GM18951 (cell line): ENCODE data around the gene DAPK2.

ENCODE experiments used
- POLR2A ChIP-seq: IDR thresholded peaks from 4 replicates; pipeline ENCODE4 v1.6.1; 2011; ENCODE audit warnings: mild to moderate bottlenecking; ENCODE audit not compliant: insufficient read length, insufficient read depth; ENCODE audit errors: extremely low read depth
- in situ Hi-C: fragments of 300-500 bp; cut with MboI; formaldehyde crosslinking; loops from one replicate; pipeline ENCODE4 v1.12.0; 2022; ENCODE audit warnings: low sequenced_read_pairs, mixed read lengths, inconsistent platforms; ENCODE audit not compliant: unreplicated experiment

DAPK2 gene

GRCh38 chr15:64046421-64047153, at the start of gene DAPK2:
Gene DAPK2, minus strand, starts transcription at chr15:64046485. Its CDS starts 6,224 bp downstream, at chr15:64040261.
- in situ Hi-C loops, result no loop called here

GRCh38 chr15:64095431-64095794, 49.1 kb upstream of the DAPK2 start:
- TF ChIP-seq POLR2A, result no peak
- in situ Hi-C loops, result no loop called here

More at GRCh38 chr15:64046421-64047153, at the start of gene DAPK2:
- TF ChIP-seq POLR2A, result no peak

GRCh38 chr15:64093627-64094417, 47.5 kb upstream of the DAPK2 start, which contains the start of gene CIAO2A:
Gene CIAO2A, minus strand, starts transcription at chr15:64093838. Its CDS starts 70 bp downstream, at chr15:64093768.
- in situ Hi-C loops, result no loop called here
- peak; percentile 68 for TF ChIP-seq POLR2A

- no peak for TF ChIP-seq POLR2A
- in situ Hi-C loops, result no loop called here
Measured at GRCh38 chr15:64092864-64093626, 46.8 kb upstream of the DAPK2 start.

GRCh38 chr15:64092075-64092820, 46.0 kb upstream of the DAPK2 start:
- in situ Hi-C loops, result no loop called here
- TF ChIP-seq POLR2A, result no peak

GRCh38 chr15:64090527-64090926, 44.2 kb upstream of the DAPK2 start:
- in situ Hi-C loops, result no loop called here
- TF ChIP-seq POLR2A, result no peak

GRCh38 chr15:64089543-64090280, 43.4 kb upstream of the DAPK2 start:
- in situ Hi-C loops, result no loop called here
- TF ChIP-seq POLR2A, result no peak

- TF ChIP-seq POLR2A, result no peak
- in situ Hi-C loops, result no loop called here
Measured at GRCh38 chr15:64082757-64083156, 36.5 kb upstream of the DAPK2 start.

- in situ Hi-C loops, result loop anchor here (25.0 kb wide), 3 partner anchors 336 to 786 kb away; partner anchors contain the start of gene APH1B
Measured at GRCh38 chr15:64073496-64073895, 27.2 kb upstream of the DAPK2 start.

GRCh38 chr15:64072812-64073211, 26.5 kb upstream of the DAPK2 start:
- no peak for TF ChIP-seq POLR2A
- in situ Hi-C loops, result loop anchor here (25.0 kb wide), 3 partner anchors 336 to 786 kb away; partner anchors contain the start of gene APH1B

- TF ChIP-seq POLR2A, result no peak
- in situ Hi-C loops, result loop anchor here (25.0 kb wide), 3 partner anchors 335 to 785 kb away; partner anchors contain the start of gene APH1B
Measured at GRCh38 chr15:64071931-64072765, 25.9 kb upstream of the DAPK2 start.
